A549 (cell line): ENCODE measurements around the gene DLG2. TPM values are rescaled to one million over a fixed set of nuclear protein-coding genes. Genes with fewer than 3 reads are reported as not detected.

ENCODE experiments used
- ATAC-seq, 2 experiments: fragments of 200-7000 bp in 1 of 2; fragments of >200 bp in 1 of 2; cut with Nextera tagmentation in 1 of 2; cut with Tn5 transposase in 1 of 2; 3 replicates each; pipeline versions ENCODE4 v1.8.0 to v1.9.1; 2018 to 2020; ENCODE audit warnings: mild to moderate bottlenecking in 1 of 2, moderate library complexity in 1 of 2
- CTCF ChIA-PET: fragments of 300-600 bp; sonication (Branson Sonifier 250); formaldehyde crosslinking; extraction: SDS; loops from one replicate; lab custom pipeline; 2021; ENCODE audit warnings: antibody characterized with exemption, inconsistent platforms; lab: Yijun Ruan, JAX
- POLR2A ChIA-PET: fragments of 350-600 bp; formaldehyde crosslinking; extraction: SDS; loops from one replicate; lab custom pipeline; 2021; ENCODE audit warnings: antibody characterized with exemption, inconsistent platforms; lab: Yijun Ruan, JAX
- DNase-seq, 2 experiments: peaks; one replicate each; pipeline versions ENCODE4 v3.0.0 to v3.0.0-alpha.2; 2011 to 2016; ENCODE audit warnings: low read depth in 1 of 2, low spot score in 1 of 2
- FAIRE-seq: peaks from 2 replicates; lab custom pipeline; 2011; peaks lifted over from hg19 to GRCh38; lab: Jason Lieb, UNC
- H3K27ac ChIP-seq, 2 experiments: fragments of >200 bp; sonication (Bioruptor Twin); formaldehyde crosslinking; 3 replicates each; pipeline ENCODE4 v1.5.1; 2016 to 2017
- H3K4me1 ChIP-seq: fragments of >200 bp; sonication (Bioruptor Twin); formaldehyde crosslinking; 3 replicates; pipeline ENCODE4 v1.6.1; 2016
- H3K4me2 ChIP-seq: fragments of >200 bp; sonication (Bioruptor Twin); formaldehyde crosslinking; 3 replicates; pipeline ENCODE4 v1.6.1; 2016
- H3K4me3 ChIP-seq: fragments of >200 bp; sonication (Bioruptor Twin); formaldehyde crosslinking; 3 replicates; pipeline ENCODE4 v1.5.1; 2016
- H3K9me3 ChIP-seq: fragments of >200 bp; sonication (Bioruptor Twin); formaldehyde crosslinking; 3 replicates; pipeline ENCODE4 v1.6.1; 2016
- ATOH8 ChIP-seq: fragments of 250-450 bp; sonication (Bioruptor Pico); IDR thresholded peaks from 2 replicates; pipeline ENCODE4 v1.5.0; 2020; ENCODE audit warnings: low read depth, mild to moderate bottlenecking, moderate library complexity
- BCL3 ChIP-seq: fragments of >200 bp; sonication (Bioruptor Twin); formaldehyde crosslinking; IDR thresholded peaks from 3 replicates; pipeline ENCODE4 v1.6.1; 2016
- CHD2 ChIP-seq: fragments of 150-350 bp; IDR thresholded peaks from 2 replicates; pipeline ENCODE4 v1.6.1; 2014; ENCODE audit warnings: low read length; ENCODE audit not compliant: partially characterized antibody
- HES2 ChIP-seq: fragments of >200 bp; sonication (Bioruptor Twin); formaldehyde crosslinking; IDR thresholded peaks from 2 replicates; pipeline ENCODE4 v1.6.1; 2016
- HMGXB4 ChIP-seq: fragments of 250-450 bp; sonication (Bioruptor Pico); IDR thresholded peaks from 2 replicates; pipeline ENCODE4 v1.5.0; 2021; ENCODE audit warnings: mild to moderate bottlenecking, moderate library complexity, borderline replicate concordance
- JUN ChIP-seq, 2 experiments: fragments of >200 bp; sonication (Bioruptor Twin); formaldehyde crosslinking; IDR thresholded peaks; 2 replicates in 1 of 2; 3 replicates in 1 of 2; pipeline ENCODE4 v1.6.1; 2016 to 2017
- MAFK ChIP-seq: fragments of 450-650 bp; IDR thresholded peaks from 2 replicates; pipeline ENCODE4 v1.6.1; 2014; ENCODE audit not compliant: partially characterized antibody
- MAZ ChIP-seq: fragments of 150-350 bp; IDR thresholded peaks from 2 replicates; pipeline ENCODE4 v1.6.1; 2014; ENCODE audit warnings: antibody characterized with exemption, low read depth, low read length, borderline replicate concordance
- MYC ChIP-seq: IDR thresholded peaks from 2 replicates; pipeline ENCODE4 v1.6.1; 2012; ENCODE audit warnings: mild to moderate bottlenecking, inconsistent platforms, low read length, improper control_type of control experiment, borderline replicate concordance
- PBX3 ChIP-seq: IDR thresholded peaks from 2 replicates; pipeline ENCODE4 v1.6.1; 2012
- POLR2AphosphoS2 ChIP-seq: conservative IDR thresholded peaks from 2 replicates; pipeline ENCODE4 v1.6.1; 2012; ENCODE audit warnings: low read length, improper control_type of control experiment, inconsistent platforms
- RCOR1 ChIP-seq: fragments of 150-350 bp; IDR thresholded peaks from 2 replicates; pipeline ENCODE4 v1.6.1; 2014; ENCODE audit warnings: antibody characterized with exemption, low read length, low read depth
- RNF2 ChIP-seq: fragments of 200-600 bp; sonication (generic); IDR thresholded peaks from 2 replicates; pipeline ENCODE4 v1.6.1; 2016; ENCODE audit warnings: low read depth, mild to moderate bottlenecking, antibody characterized with exemption, moderate library complexity, borderline replicate concordance
- TP53 ChIP-seq: fragments of 250-450 bp; sonication (Bioruptor Pico); IDR thresholded peaks from 2 replicates; pipeline ENCODE4 v1.5.0; 2021; ENCODE audit warnings: mild to moderate bottlenecking, moderate library complexity
- WGBS: methylation state at CpG from one replicate; pipeline ENCODE4 v1.1.6; 2017; ENCODE audit errors: missing lambda C conversion rate; 5-methylcytosine and 5-hydroxymethylcytosine counted together
- polyA plus RNA-seq, 4 experiments: library from polyadenylated mRNA; depleted of rRNA in 3 of 4; stranded (reverse); fragments of >200 nt; fragmentation: RNase III in 1 of 4; extraction: RNeasy Plus Mini Kit Qiagen cat#74134 plus additional on column Dnase treatment in 1 of 4; gene quantifications; 2 replicates in 3 of 4; 3 replicates in 1 of 4; pipeline ENCODE4 v1.2.3, GENCODE V29; 2011 to 2017

The DLG2 gene
- polyA plus RNA-seq, 2 of the 4 experiments (the other 2 are of a cell fraction), result 0.26 to 0.79 TPM

- POLR2A ChIA-PET, result no interaction called here
- no peak for FAIRE-seq
- DNase-seq, result no peak
- Histone ChIP-seq H3K27ac (no peak overlapping the region), H3K4me3 (no peak overlapping the region), H3K4me2 (no peak overlapping the region), H3K4me1 (no peaks in the 10 kb centered on the region), H3K9me3 (no peaks in the 10 kb centered on the region)
- ATAC-seq, result no peak
- TF ChIP-seq POLR2AphosphoS2 (no peak), PBX3 (no peak), JUN (IDR thresholded peaks at IDR 0.05) (no peak), RNF2 (no peak)
- WGBS, result 32% methylated on average over 2 of the region's 2 CpGs
- CTCF ChIA-PET, result no interaction called here
Measured at GRCh38 chr11:83785942-83786341, 1841.2 kb downstream of the DLG2 start.

- WGBS, result 45% methylated on average over 1 of the region's 1 CpG
- H3K4me1 ChIP-seq, result no peaks in the 10 kb centered on the region
- no peak overlapping the region for H3K4me2 ChIP-seq
- POLR2A ChIA-PET, result no interaction called here
- DNase-seq, result no peak
- no peak overlapping the region for H3K27ac ChIP-seq
- no peak for FAIRE-seq
- CTCF ChIA-PET, result interaction anchor here (1.2 kb wide), 1 partner anchor 8 kb away, joined by 3 read pairs; no protein-coding TSS in a partner anchor
- H3K4me3 ChIP-seq, result no peak overlapping the region
- no peak for TF ChIP-seq RNF2
- TF ChIP-seq HES2, result no peak
- TF ChIP-seq HMGXB4, result no peak
- no peak for TF ChIP-seq MYC
- TF ChIP-seq, all 56 proteins: peak for 0
- no peak for ATAC-seq
- no peaks in the 10 kb centered on the region for H3K9me3 ChIP-seq
Measured at GRCh38 chr11:83784419-83784818, 1842.7 kb downstream of the DLG2 start.

- FAIRE-seq, result no peak
- no peaks in the 10 kb centered on the region for H3K4me1 ChIP-seq
- CTCF ChIA-PET, result no interaction called here
- no peak overlapping the region for H3K4me2 ChIP-seq
- H3K9me3 ChIP-seq, result no peaks in the 10 kb centered on the region
- 3% methylated on average over 1 of the region's 1 CpG for WGBS
- ATAC-seq, result no peak
- DNase-seq, result no peak
- no peak overlapping the region for H3K27ac ChIP-seq
- no peak overlapping the region for H3K4me3 ChIP-seq
- POLR2A ChIA-PET, result no interaction called here
- peak; percentile 98 for TF ChIP-seq MAFK
- no peak for TF ChIP-seq CHD2
Measured at GRCh38 chr11:83782329-83782728, 1844.8 kb downstream of the DLG2 start.

- Histone ChIP-seq H3K9me3 (no peaks in the 10 kb centered on the region), H3K4me1 (no peaks in the 10 kb centered on the region)
- WGBS, result 48% methylated on average over 4 of the region's 4 CpGs
- ChIA-PET CTCF (no interaction called here), POLR2A (no interaction called here)
- FAIRE-seq (no peak), DNase-seq (no peak), ATAC-seq (no peak)
- TF ChIP-seq MAZ (no peak), TP53 (CRISPR knock-in tag) (no peak), RCOR1 (no peak), BCL3 (no peak), ATOH8 (CRISPR knock-in tag) (no peak)
- TF ChIP-seq, all 56 proteins: peak for 0
- H3K4me2 ChIP-seq, result no peak overlapping the region
- no peak overlapping the region for H3K4me3 ChIP-seq
- H3K27ac ChIP-seq, result no peak overlapping the region
Measured at GRCh38 chr11:83779876-83780275, 1847.3 kb downstream of the DLG2 start.
